GF-D8 (cell line): ENCODE data around the gene GGT6.
A peak's percentile ranks its signal among the peaks of the same experiment; 100 is the strongest.

ENCODE experiments used
- DNase-seq: peaks from one replicate; lab custom pipeline; 2025; lab: John Stamatoyannopoulos, UW

The GGT6 gene

DNA sequence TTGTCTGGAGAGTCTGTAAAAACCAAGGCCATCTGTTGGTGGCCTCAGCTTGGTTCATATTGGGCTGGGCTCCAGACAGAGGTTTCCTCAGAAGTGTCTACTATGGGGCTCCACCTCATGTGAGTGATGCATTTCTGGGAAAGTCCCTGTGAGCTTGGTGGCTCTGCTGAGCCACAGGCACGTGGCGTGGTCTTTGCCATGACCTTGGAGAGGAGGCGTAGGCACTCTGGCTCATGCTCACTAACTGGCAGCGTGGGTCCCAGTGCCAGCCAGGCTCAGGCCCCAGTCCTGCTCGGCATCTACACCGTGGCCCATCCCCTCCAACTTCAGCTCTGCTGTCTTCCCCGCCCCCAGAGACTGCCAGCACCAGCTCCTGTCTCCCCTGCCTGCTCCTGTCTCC lies 13.3 kb upstream of the GGT6 start:
- no peak for DNase-seq

DNA sequence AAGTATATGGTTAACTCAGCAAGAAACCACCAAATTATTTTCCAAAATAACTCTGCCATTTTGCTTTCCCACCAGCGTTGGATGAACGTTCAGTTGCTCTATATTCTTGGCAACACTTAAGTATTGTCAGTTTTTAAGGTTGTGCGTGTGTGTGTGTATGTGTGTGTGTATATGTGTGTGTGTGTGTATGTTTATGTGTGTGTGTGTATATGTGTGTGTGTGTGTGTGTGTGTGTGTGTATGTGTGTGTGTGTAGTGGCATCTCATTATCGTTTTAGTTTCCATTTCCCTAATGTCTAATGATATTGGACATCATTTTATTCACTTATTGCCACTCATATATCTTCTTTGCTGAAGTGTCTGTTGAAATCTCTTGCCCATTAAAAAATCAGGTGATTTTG lies 12.7 kb upstream of the GGT6 start:
- no peak for DNase-seq

DNA sequence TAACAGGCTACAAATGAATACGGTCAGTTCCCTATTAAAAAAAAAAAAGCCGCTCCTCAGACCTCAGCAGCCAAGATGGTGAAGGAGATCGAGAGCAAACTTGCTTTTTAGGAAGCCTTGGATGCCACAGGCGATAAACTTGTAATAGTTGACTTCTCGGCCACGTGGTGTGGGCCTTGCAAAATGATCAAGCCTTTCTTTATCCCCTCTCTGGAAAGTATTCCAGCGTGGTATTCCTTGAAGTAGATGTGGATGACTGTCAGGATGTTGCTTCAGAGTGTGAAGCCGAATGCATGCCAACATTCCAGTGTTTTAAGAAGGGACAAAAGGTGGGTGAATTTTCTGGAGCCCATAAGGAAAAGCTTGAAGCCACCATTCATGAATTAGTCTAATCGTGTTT lies 11.8 kb upstream of the GGT6 start:
- no peak for DNase-seq

DNA sequence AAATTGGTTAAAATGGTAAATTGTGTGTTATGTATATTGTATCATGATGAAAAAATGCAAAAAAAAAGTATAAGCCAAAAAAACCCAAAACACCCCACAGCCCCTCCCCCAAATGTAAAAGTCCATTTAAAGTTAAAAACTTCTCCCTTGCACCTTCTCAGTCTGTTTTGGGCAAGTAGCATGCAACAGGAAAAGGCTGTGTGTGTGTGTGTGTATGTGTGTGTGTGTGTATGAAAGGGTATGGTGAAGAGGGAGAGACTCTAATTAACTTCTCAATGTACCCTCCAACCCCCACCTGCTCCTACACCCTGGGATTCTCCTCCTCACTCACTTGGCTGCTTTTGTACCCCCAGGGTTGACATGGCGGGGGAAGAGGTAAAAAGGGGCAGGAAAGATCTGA lies 9.2 kb upstream of the GGT6 start:
- no peak for DNase-seq

DNA sequence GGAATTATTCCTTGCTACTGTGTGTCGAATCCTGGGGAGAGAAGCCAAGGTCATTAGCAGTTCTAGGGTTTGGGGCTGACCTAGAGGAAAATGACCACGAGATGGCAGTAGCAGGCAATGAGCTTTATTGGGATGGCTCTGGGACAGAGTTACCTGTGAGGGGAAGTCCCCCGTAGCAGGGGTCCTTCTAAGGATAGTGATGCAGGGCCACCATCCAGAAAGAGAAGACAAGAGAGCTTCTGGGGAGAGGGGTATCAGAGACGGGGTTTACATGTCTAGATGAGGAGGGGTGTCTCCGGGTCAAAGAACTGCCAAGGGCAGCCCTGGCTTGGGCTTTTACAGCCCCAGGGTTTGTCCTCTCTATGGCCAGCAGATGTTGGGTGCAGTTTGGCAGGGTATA lies 6.4 kb upstream of the GGT6 start:
- DNase-seq, result no peak

DNA sequence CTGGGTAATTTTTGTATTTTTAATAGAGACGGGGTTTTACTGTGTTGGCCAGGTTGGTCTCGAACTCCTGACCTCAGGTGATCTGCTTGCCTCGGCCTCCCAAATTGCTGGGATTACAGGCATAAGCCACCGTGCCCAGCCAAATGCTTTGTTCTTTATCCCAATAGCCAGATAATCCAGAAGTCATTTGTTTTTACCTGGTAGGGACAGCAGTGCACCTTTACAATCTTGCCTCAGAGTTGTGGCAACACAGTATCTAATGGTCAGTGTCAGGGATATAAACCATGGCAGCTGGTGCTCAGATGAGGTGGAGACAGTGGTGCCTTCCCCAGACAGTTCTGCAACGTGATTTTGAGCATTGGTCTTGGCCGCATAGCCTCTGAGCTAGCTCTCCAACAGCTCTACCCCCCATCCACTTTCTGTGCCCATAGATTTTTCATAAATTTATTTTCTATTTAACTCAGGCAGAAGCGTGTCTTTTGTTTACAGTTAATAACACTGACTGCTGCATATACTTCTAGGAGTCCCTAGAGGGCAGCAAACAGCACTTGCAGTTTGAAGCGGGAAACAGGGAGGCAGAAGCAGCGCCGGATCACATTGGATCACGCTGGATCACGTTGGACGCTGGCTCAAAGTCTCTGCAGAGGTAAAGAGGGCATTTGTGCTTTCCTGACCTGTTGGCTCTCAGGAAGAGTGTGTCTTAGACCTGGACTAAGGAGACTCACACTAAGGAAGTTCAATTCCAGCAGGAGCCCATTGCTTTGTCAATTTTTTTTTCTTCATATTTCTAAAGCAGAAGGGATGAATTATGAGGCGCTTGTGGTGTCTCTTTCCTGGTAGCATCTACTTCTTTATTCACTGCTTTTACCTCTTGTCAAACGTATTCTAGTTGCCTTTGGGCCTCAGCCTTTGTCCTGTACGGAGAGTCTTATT lies 5.1 kb upstream of the GGT6 start:
- DNase-seq, result peak; percentile 20

DNA sequence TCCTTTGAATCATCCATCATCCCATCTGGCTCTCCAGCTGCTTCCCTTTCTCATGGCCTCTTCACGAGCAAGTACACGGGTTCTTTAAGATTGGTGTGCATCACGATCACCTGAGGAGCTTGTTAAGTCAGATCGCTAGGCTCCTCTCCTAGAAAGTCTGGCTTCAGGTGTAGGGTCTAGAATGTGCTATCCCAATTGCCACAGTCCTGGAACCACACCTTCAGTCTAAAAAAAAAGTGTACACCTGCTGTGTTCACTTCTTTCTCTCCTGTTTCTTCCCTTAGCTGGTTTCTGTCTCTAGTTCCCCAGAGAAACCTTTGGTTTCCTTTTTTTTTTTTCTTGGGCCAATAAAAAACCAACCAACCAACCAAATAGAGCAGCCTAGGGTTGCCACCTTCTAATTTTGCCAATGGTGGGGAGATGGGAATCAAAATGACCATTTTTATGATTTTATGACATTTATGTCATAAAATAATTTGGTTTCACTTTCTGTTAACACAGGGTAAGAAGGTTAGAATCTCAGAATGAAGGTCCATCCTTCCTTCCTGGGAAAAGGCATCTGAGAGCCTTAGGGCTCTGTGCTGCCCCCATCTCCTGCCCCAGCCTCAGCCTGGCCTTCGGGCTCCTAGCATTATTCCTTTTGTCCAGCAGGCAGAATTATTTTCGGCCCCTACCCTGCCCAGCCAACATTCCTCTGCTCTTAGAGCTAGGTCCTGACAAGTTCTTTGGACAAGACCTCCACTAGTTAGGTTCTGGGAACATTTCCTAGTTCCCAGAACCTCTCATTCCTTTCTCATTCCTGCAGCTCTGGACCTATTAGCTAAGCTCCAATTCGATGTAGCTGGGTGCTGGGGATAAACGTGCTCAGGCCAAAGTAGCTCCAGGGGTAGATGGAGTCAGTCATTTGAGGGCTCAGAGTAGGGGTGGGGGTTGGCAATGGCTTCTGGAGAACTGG lies 1.9 kb upstream of the GGT6 start:
- no peak for DNase-seq

DNA sequence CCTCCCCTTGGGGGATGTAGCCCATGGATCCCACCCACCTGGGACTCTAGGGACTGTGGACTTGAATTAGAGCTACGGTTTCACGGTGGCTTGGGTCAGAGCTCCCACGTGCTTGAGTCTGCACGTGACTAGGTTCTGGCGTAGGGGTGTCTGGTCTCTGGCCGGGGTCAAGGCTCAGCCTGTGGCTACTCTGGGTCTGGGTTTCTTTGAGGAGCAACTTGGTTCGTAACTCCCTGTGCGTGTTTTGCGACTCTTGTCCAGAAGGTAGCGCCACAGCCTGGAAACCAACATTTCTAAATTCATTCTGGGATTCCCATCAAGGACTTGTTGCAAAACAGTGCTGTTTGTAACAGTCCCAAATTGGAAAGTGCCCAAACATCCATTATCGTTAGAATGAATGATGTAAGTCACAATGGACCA lies 470 bp upstream of the GGT6 start:
- no peak for DNase-seq

DNA sequence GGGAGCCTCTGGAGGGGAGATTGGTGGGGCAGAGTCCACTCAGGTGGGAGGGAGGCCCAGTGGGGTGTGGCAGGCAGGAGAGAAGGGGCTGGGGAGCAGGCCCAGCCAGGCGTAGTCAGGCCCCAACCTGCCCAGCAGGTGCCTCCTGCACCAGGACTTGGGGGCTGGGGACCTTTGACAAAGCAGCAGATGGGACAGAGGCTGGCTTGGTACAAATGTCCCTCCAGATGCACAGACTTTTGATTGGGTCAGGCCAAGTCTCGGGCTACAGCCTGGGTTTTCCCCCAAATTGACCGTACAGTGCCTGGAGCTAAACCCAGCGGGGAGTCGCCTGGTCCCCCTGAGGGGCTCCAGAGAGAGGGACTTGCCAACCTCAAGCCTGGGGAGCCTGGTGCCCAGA lies 411 bp downstream of the GGT6 start:
- DNase-seq, result no peak

DNA sequence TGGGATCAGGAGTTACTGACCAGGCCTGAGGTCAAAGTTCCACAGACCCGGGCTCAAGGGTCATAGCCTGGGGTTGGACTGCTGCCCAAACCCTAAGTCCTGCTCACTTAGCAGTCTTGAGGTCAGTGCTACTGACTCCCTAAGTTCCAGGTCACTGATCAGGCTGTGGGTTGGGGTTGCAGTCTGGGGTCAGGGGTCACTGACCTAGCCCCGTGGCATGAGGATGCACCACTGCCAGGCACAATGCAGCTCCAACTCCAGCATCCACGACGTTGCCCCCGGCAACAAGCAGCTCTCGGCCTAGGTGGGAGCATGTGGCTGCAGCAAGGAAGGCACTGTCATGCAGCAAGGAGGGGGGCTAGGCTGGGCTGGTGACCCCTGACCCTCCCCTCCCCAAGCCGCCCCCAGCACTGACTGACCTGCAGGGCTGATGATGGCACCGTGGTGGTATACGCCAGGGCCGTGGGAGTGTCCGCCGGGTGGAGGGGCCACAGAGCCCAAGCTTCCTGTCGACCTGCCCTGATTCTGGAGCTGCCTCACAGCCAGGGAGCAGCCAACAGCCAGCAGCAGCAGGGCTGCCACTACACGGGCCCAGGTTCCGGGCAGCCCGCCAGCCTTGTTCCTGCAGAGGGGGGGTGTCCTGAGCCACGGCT lies 1.1 kb downstream of the GGT6 start:
- no peak for DNase-seq

DNA sequence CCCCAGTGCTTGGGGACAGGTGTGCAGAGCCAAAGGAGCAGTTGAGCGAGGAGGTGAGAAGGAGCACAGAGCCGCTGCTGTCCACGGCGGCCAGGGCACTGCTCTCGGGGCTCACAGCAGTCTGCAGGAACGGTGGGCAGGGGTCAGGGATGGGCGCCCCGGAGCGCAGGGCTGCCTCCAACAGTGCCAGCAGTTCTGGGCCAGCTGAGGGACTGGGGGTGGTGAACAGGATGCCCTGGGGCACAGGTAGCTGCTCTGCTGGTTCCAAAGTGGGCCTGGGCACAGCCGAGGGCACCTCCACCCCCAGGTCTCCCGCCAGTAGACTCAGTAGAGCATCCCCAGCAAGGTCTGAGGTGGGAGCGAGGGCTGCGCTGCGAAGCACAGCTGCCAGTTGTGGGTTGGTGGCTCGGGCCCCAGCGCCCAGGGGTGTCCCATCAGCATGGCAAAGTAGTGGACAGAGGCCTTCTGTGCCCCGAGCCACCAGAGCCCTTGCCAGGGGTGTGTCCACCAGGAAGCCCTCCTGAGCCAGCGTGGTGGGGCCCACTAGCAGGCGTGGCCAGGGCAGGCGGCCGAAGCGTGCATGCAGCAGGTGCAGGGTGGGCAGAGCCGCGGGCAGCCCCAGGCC lies 1.9 kb downstream of the GGT6 start:
- no peak for DNase-seq

DNA sequence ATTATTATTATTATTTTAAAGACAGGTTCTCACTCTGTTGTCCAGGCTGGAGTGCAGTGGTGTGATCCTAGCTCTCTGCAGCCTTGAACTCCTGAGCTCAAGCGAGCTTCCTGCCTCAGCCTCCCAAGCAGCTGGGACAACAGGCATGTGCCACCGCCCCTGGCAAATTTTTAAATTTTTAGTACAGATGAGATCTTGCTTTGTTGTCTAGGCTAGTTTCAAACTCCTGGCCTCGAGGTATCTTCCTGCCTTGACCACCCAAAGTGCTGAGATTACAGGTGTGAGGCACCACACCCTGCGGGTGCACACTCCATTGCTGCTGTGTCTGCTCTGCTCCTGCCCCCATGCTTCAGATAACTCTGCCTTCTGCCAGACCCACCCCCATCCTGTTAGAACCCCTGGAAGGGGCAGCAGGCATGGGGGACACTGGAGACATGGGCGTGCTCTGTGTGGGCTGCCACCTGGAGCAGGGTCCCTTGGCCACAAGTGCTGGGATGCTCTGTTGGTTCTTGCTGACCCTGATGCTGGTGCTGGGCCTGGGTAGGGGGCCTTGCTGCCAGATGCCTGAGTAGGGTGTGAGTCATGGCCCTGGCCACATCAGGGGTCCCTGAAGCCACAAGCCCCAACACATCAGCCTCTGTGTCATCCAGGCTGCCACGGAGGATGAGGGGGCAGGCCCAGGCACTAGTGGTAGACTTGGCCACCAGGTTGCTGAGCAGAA lies 2.6 kb downstream of the GGT6 start:
- no peak for DNase-seq

DNA sequence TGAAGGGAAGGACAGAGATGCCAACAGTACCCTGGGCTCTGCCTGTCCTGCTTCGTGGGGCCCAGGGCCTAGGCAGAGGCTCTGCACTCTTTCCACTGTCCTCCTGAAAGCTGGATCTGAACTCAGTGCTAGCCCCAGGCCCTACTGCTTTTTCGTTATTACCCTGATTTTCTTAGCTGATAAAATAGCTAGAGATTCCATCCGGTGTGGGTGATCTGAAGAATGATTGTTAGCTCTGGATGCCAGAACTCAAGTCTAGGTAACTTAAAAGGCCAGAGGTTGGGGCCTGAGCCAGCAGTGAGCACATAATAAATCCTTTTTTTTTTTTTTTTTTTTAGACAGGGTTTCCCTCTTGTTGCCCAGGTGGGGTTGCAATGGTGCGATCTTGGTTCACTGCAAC lies 3.4 kb downstream of the GGT6 start:
- no peak for DNase-seq

DNA sequence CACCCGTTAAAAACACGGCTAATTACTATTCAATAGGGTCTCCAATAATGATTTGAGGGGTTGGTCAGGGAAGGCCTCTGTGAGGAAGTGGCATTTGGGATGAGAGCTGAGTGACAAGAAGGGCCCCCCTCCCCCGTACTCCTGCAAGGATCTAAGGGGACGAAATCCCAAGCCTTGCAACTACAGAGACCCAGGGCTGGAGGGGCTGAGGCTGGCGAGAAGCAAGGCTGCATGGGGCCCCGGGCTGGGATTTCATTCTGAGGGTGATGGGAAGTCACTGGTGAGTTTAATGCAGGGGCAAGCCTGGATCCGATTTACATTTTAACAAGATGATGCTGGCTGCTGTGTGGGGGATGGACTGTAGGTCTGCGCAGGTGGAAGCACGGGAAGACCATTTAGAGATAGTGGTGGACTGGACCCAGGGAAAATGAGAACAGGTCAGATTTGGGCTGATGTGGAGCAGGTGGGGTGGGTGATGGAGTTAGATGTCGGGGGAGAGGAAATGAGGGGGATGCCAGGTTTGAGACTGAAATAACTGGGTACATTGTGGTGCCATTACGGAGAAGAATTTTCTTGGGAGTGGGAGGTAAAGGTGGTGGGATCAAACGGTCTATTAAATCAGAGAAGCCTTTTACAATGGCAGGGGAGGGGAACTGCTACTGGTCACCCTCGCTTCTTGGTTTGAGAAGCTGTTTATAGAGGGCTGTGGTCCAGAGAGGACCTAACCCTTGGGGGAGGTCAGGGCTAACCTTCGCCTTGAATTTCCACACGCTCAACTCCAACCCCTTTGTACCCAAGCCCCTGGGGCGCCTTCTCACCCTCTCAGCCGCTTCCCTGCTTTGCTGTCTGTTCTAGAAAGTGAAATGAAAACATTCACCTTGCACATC lies 4.3 kb downstream of the GGT6 start:
- no peak for DNase-seq

DNA sequence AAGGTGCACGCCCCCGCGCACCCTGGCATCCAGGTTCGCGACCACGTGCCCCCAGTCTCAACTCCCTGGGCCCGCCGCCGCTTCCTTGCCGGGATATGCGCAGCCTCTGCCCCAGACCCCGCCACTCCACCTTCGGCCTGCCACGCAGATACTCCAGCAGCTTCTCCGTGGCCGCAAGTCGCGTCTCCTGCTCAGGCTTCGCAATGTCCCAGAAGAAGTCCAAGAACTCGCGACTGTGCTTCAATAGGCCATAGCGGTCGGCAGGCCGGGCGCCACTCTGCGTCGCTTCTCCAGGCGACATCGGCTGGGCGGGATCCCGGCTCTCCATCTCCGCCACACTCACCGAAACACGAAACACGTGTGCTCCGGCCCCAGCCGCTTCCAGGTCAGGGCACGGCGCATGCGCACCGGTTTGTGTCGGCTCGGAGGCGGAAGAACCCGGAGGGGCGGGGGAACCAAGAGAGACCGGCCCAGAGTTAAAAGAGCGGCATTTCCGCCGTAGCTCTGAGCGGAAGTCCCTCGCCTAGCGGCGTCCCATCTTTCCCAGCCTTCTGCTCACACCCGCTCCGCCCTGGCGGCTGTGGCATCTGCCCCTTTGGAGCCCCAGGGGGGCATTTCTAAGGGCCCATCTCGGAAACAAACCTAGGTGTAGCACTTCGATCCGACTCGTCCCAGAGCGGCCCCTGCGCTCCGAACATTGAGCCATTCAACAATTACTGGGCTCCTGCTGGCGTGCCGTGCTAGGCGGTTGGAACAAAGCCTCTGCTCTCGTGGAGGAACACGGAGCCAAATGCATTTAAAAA lies 5.2 kb downstream of the GGT6 start, which contains the start of gene MYBBP1A:
Gene MYBBP1A (minus strand): TSS at position 388 of the 803 bp plus-strand sequence. CDS start 60 bp downstream, at position 328.
- DNase-seq, result peak; percentile 76

DNA sequence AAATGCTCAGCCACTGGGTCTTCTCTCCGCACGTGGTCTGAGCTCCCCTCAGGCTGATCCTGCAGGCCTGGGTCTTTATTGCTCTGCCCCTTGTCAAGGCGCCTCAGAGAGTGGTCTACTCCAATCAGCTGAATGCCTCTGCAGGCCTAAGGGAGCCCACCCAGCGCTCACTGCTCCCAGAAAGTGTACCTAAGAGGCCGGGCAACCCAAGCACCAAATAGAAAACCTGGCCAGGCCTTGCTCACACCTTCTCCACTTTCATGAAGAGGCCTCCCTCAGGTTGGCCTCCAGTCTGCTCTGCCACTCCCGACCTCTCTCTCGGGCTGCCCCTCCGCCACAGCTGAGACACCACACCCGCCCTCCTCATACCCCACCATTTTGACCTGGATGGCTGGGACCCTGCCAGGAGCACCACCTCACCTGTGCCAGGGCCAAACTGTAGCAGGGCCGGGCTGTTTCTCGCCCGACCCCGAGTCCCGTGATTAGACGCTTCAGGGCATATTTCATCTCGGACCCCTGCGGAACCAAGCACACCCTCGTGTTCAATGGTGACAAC lies 5.9 kb downstream of the GGT6 start:
- no peak for DNase-seq

DNA sequence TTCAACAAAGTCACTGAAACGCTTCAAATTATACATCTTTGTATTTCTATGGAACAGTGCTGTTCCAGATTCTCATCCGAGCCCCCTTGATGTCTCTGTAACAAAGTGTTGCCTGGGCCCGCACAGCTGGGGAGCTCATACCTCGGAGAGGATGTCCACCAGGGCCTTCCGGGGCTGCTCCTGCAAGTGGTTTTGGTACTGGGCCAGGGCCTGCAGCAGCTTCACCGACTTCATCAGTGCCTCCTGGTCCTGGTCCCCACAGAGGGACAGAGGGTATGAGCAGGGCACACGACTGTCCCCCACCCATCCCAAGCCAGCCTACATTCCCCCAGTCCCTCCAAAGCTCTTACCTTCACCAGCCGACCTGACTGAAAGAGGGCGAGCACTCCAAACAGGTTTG lies 6.7 kb downstream of the GGT6 start:
- DNase-seq, result no peak

DNA sequence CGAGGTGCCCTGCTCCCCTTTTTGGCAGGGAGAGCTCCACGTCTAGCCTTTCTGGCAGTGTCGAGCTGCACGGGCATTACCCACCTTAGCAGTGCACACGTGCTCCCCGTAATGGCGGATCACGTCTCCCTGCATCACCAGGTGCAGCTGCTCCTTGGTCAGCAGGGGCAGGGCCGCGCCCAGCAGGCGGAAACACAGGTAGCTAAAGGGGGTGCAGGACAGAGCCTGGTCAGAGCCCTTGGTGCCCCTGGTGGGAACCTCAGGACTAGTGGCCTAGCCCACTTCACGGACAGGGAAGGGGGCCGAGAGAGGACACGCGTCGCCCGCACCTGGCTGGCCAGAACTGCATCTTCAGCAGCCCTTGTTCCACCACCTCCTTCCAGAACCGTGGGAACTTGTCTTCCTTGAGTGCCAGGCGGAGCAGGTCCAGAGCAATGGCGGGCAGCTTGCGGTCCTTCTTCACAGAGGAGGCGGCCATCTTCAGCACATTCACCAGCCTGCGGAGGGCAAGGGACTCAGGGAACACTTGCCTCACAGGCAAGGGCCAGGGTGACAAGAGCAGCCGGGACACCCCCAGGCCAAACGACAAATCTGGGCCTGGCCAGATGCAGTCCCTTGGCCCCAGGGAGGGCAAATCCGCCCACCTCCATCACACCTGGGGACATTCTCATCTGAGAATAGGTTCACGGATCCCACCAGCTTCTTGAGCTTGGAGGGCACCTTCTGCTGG lies 8.4 kb downstream of the GGT6 start:
- no peak for DNase-seq
